Fibroblast of lung (primary cell): ENCODE data around the gene LCN15. TPM values are rescaled to one million over a fixed set of nuclear protein-coding genes. Genes with fewer than 3 reads are reported as not detected.

ENCODE experiments used
- DNase-seq, 2 donors: peaks; one replicate each; pipeline versions ENCODE4 v3.0.0 to v3.0.0-alpha.2; 2010; ENCODE audit warnings: low read depth in 2 of 2
- H2AFZ ChIP-seq: 2 replicates; pipeline ENCODE4 v1.5.1; 2012; ENCODE audit warnings: low read length, control low read depth, inconsistent platforms
- H3K27ac ChIP-seq: 2 replicates; pipeline ENCODE4 v1.5.1; 2011; ENCODE audit warnings: low read length, control low read depth; ENCODE audit not compliant: insufficient read depth
- H3K27me3 ChIP-seq: 2 replicates; pipeline ENCODE4 v1.5.1; 2011; ENCODE audit warnings: mild to moderate bottlenecking, low read length; ENCODE audit not compliant: control insufficient read depth, insufficient read depth
- H3K36me3 ChIP-seq: 2 replicates; pipeline ENCODE4 v1.5.1; 2011; ENCODE audit warnings: low read length; ENCODE audit not compliant: control insufficient read depth, insufficient read depth
- H3K4me1 ChIP-seq: 2 replicates; pipeline ENCODE4 v1.5.1; 2011; ENCODE audit warnings: low read length; ENCODE audit not compliant: control insufficient read depth, insufficient read depth; ENCODE audit errors: extremely low read depth
- H3K4me2 ChIP-seq: 2 replicates; pipeline ENCODE4 v1.5.1; 2011; ENCODE audit warnings: low read length, control low read depth; ENCODE audit not compliant: insufficient read depth; ENCODE audit errors: extremely low read depth
- H3K4me3 ChIP-seq, 4 experiments: fragments of 200-600 bp in 1 of 4; sonication (generic) in 1 of 4; replicated peaks in 1 of 4; 2 replicates each; pipeline ENCODE4 v1.5.1; 2011 to 2016; ENCODE audit warnings: low read length in 4 of 4, low read depth in 3 of 4, mild to moderate bottlenecking in 3 of 4, control low read depth in 2 of 4, inconsistent platforms in 1 of 4, mixed read lengths in 1 of 4; ENCODE audit not compliant: insufficient read depth in 1 of 4; ENCODE audit errors: control extremely low read depth in 1 of 4
- H3K79me2 ChIP-seq: 2 replicates; pipeline ENCODE4 v1.5.1; 2012; ENCODE audit warnings: mild to moderate bottlenecking, low read length, inconsistent platforms; ENCODE audit not compliant: control insufficient read depth, insufficient read depth
- H3K9ac ChIP-seq: 2 replicates; pipeline ENCODE4 v1.5.1; 2011; ENCODE audit warnings: mild to moderate bottlenecking, low read length, control low read depth; ENCODE audit not compliant: insufficient read depth
- H3K9me3 ChIP-seq: 2 replicates; pipeline ENCODE4 v1.5.1; 2012; ENCODE audit warnings: low read depth, low read length; ENCODE audit not compliant: control insufficient read depth, insufficient read depth
- H4K20me1 ChIP-seq: 2 replicates; pipeline ENCODE4 v1.5.1; 2011; ENCODE audit warnings: low read length; ENCODE audit not compliant: control insufficient read depth, insufficient read depth; ENCODE audit errors: extremely low read depth
- EZH2 ChIP-seq: IDR thresholded peaks from 2 replicates; pipeline ENCODE4 v1.5.1; 2012; ENCODE audit warnings: low read length, control low read depth, mild to moderate bottlenecking; ENCODE audit errors: missing control alignments
- polyA plus RNA-seq, 2 donors: library from polyadenylated mRNA; depleted of rRNA in 1 of 2; stranded (reverse) in 1 of 2; unstranded in 1 of 2; fragments of >200 nt; gene quantifications; 2 replicates each; pipeline ENCODE4 v1.2.1, GENCODE V29; 2011 to 2012; ENCODE audit warnings: missing spikeins in 1 of 2
- total RNA-seq: library from RNA; depleted of rRNA; stranded (reverse); fragments of >200 nt; gene quantifications from 2 replicates; pipeline ENCODE4 v1.2.1, GENCODE V29; 2014
- TF ChIP-seq, protein P1 (sequence below), 2 donors: IDR thresholded peaks in 1 of 2; conservative IDR thresholded peaks in 1 of 2; 1 replicate in 1 of 2; 2 replicates in 1 of 2; pipeline ENCODE4 v1.5.1; 2011 to 2012; ENCODE audit warnings: low read length in 2 of 2, control low read depth in 1 of 2, inconsistent platforms in 1 of 2, low read depth in 1 of 2, mild to moderate bottlenecking in 1 of 2

LCN15 gene
- total and polyA plus RNA-seq, 2 donors (not counting 1 experiment from before 2014, with no cell fraction given) = not detected

DNA sequence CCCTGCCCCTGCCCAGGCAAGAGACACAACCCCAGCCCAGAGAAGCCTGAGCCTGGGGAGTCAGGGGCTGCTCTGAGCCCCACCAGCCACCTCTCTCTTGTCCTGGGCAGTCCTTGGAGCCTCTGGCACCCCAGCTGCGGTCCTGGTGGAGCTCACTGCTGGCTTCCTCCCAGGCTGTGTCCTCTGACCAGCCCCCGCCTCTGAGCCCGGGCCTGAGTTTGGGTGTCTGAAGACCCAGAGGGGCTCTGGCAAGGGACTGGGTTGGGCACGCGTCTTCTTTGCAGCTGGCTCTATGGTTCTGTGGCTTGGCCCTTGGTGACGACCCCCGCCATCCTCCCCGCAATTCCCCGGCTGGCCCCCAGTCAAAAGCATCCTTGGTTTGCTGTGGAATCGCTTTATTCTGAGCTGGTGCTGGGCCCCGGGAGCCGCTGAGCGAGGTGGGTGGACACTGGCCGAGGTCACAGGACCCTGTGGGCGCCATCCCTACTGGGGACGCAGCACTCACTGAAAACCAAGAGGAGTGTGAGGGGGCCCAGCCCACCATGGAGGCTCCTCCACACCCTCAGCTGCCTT lies 20.6 kb downstream of the LCN15 start:
- no peak for DNase-seq
- Histone ChIP-seq H3K36me3 (no peaks in the 10 kb centered on the region), H3K4me3 (no peak overlapping the region), H3K9ac (no peak overlapping the region), H3K79me2 (no peaks in the 10 kb centered on the region), H3K9me3 (no peaks in the 10 kb centered on the region), H3K4me1 (no peaks in the 10 kb centered on the region), H3K27me3 (peaks cover 26% of the 10 kb centered on the region), H3K27ac (no peak overlapping the region), H4K20me1 (no peaks in the 10 kb centered on the region), H3K4me2 (no peak overlapping the region), H2AFZ (no peak overlapping the region)
- TF ChIP-seq EZH2 = no peak
- TF ChIP-seq, protein P1, sequence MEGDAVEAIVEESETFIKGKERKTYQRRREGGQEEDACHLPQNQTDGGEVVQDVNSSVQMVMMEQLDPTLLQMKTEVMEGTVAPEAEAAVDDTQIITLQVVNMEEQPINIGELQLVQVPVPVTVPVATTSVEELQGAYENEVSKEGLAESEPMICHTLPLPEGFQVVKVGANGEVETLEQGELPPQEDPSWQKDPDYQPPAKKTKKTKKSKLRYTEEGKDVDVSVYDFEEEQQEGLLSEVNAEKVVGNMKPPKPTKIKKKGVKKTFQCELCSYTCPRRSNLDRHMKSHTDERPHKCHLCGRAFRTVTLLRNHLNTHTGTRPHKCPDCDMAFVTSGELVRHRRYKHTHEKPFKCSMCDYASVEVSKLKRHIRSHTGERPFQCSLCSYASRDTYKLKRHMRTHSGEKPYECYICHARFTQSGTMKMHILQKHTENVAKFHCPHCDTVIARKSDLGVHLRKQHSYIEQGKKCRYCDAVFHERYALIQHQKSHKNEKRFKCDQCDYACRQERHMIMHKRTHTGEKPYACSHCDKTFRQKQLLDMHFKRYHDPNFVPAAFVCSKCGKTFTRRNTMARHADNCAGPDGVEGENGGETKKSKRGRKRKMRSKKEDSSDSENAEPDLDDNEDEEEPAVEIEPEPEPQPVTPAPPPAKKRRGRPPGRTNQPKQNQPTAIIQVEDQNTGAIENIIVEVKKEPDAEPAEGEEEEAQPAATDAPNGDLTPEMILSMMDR (conservative IDR thresholded peaks at IDR 0.05 in 1 of 2, IDR thresholded peaks at IDR 0.05 in 1 of 2; ENCODE audit: low read depth in 1 of 2, low read length in 2 of 2) = no peak

DNA sequence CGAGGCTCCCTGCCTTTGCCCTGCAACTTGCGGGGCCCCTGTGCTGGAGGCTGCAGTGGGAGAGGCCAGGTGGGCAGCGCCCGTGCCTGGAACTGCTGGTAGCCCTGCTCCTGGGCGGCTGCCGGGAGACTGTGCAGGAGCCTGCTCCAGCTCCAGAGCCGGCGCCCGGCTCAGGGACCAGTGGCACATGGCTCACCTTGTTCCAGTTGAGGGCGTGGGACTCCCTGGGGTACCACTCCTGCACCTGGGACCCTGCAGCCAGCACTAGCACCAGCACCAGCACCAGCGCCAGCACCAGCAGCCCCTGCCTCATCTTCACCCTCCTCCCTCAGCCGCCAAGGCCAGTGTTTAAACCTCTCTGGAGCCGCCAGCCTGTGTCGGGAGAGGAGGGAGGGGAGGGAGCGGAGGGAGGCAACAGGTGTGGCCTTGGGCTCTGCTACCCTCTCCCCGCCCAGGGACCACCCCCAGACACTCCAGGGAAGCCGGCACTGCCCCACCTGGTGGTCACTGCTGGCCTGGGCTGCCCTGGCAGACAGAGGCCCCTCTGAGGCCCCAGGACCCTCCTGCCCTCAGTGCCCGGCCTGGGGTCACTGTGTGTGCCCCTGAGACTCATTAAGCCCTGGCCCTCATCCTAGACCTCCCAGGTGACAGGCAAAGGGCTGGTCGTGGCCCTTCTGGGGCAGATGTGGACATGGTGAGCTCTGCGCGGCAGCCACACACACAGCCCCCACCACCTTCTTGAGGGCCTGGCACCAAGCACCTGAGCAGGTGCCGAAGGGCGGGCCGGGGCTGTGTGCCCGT lies 21.5 kb downstream of the LCN15 start, which contains the start of gene LCN10:
Gene LCN10 (minus strand): TSS at position 350 of the 801 bp plus-strand sequence. CDS start 37 bp downstream, at position 313.
- Histone ChIP-seq H3K9ac (no peak within 1 kb of the TSS), H3K4me1 (no peaks in the 10 kb centered on the region), H4K20me1 (no peaks in the 10 kb centered on the region), H3K79me2 (no peaks in the 10 kb centered on the region), H3K27me3 (peaks cover 26% of the 10 kb centered on the region), H3K4me3 (no peak within 1 kb of the TSS), H2AFZ (no peak within 1 kb of the TSS), H3K4me2 (no peak within 1 kb of the TSS), H3K9me3 (no peaks in the 10 kb centered on the region), H3K36me3 (no peaks in the 10 kb centered on the region), H3K27ac (no peak within 1 kb of the TSS)
- DNase-seq = no peak
- TF ChIP-seq EZH2 = no peak
- TF ChIP-seq, protein P1 (conservative IDR thresholded peaks at IDR 0.05 in 1 of 2, IDR thresholded peaks at IDR 0.05 in 1 of 2; ENCODE audit: low read depth in 1 of 2, low read length in 2 of 2) = peak; percentile 13 to 21

DNA sequence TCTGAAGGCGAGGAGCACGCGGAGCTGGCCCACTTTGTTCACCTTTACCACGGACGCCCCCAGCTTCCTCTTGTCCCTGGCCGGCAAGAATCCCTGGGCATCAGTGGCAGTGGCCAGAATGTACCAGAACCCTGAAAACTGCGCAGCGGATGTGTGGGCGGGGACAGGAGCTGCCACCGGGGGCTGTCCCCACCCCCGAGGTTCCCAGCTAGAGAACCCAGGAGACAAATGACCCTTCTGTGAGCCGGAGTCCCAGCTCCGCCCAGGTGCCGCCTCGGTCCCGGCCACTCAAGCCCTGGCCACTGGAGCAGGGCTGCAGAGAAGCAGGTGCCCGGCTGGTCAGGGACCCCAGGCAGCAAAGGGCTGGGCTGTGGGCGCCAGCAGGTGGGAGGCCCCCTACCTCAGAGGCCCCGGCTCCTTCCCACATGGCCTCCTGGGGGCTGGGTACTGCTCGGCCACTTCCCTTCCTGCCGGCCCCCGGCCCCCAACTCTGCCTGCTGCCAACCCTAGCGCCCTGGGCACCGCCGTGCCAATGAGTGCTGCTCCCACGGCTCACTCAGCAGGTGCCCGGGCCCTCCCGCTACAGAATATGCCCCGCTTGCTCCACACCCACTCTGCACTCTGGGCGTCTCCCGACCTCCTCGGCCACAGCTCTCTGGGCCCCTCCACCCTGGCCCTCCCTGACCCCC lies 22.3 kb downstream of the LCN15 start:
- H2AFZ ChIP-seq = no peak overlapping the region
- no peaks in the 10 kb centered on the region for H4K20me1 ChIP-seq
- no peak overlapping the region for H3K4me2 ChIP-seq
- H3K9ac ChIP-seq = no peak overlapping the region
- H3K9me3 ChIP-seq = no peaks in the 10 kb centered on the region
- no peak overlapping the region for H3K4me3 ChIP-seq
- H3K27me3 ChIP-seq = peaks cover 26% of the 10 kb centered on the region
- no peaks in the 10 kb centered on the region for H3K4me1 ChIP-seq
- H3K36me3 ChIP-seq = no peaks in the 10 kb centered on the region
- DNase-seq = no peak
- H3K79me2 ChIP-seq = no peaks in the 10 kb centered on the region
- TF ChIP-seq EZH2 = no peak
- TF ChIP-seq, protein P1 (conservative IDR thresholded peaks at IDR 0.05 in 1 of 2, IDR thresholded peaks at IDR 0.05 in 1 of 2; ENCODE audit: low read depth in 1 of 2, low read length in 2 of 2) = no peak
- H3K27ac ChIP-seq = no peak overlapping the region
